Measurements from ENCODE around the gene CTNNAL1. TPM values are rescaled to one million over a fixed set of nuclear protein-coding genes. Genes with fewer than 3 reads are reported as not detected.
A peak's percentile ranks its signal among the peaks of the same experiment; 100 is the strongest.
"Not testable (repeated sequence)": the region's sequence is repeated elsewhere in the genome, so short reads cannot be mapped to it uniquely, and the experiment has no call there.

CTNNAL1 gene
- total RNA-seq, 2 donors from 2014 or later = 7.6 to 13.1 TPM

DNA sequence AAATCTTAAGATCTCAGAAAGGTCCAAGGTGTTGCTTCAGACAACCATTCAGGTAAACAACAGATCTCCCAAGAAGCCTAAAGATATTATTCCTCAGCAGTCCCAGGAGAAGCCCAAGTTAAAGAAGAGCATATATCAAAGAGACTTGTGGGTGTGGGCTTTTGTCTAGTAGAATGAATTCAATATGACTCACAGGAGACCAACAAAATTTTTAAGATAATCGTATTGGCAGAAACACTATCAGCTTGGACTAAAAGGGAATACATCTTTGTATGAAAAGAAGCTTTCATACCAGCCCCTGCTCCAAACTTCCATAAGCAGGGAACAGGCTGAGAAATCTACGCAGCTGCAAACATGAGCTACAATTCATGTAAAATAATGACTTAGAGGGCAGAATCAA, 10.2 kb downstream of the CTNNAL1 start:
- DNase-seq (no peak), ATAC-seq (no peak)
- intact Hi-C loops (cut with DNase I, micrococcal nuclease) = no loop called here

GRCh38 chr9:109002141-109002540, 11.2 kb downstream of the CTNNAL1 start:
- intact Hi-C loops (cut with DNase I, micrococcal nuclease) = no loop called here
- ATAC-seq = no peak
- DNase-seq = no peak

GRCh38 chr9:109001275-109001676, 12.0 kb downstream of the CTNNAL1 start:
- intact Hi-C loops (cut with DNase I, micrococcal nuclease) = no loop called here
- ATAC-seq (no peak), DNase-seq (no peak)

DNA sequence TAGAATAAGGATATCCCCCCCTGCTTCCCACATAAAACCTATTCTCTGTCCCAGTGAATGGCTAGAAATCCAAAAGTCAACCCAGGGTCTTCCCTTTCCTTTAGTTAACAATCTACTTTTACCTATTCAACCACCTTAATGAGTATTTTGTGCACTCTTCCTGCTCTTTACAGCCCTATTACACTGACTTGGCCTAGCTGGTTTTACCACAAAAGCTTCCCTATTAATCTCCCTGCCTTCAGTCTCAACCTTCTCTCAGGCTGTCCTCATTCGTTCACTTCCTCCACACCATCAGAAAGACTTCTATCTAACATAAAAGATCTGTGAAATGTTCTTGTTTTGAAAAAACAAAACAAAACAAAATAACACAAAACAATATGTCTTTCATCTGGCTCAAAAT, 16.2 kb downstream of the CTNNAL1 start:
- ATAC-seq = peak; percentile 77
- DNase-seq = no peak
- intact Hi-C loops (cut with DNase I, micrococcal nuclease) = no loop called here

GRCh38 chr9:108996643-108997042, 16.7 kb downstream of the CTNNAL1 start:
- DNase-seq (no peak), ATAC-seq (no peak)
- intact Hi-C loops (cut with DNase I, micrococcal nuclease) = no loop called here

DNA sequence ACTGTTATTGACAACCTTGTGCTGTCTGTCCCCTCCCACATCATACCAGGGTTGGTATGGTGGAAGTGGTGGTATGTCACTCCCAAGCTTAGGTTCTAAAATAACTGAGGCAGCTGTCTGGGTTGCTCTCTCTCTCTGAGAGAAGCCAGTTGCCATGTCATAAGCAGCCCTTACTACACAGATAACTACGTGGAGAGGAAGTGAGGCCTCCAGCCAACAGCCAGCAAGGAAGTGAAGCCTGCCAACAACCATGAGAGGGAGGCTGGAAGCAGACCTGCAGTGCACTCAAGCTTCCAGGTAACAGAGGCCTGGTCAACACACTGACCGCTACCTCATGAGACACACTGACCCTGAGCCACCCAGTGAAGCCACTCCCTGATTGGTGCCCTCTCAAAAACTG, 18.6 kb downstream of the CTNNAL1 start:
- ATAC-seq (peak; percentile 29), DNase-seq (no peak)
- intact Hi-C loops (cut with DNase I, micrococcal nuclease) = no loop called here

DNA sequence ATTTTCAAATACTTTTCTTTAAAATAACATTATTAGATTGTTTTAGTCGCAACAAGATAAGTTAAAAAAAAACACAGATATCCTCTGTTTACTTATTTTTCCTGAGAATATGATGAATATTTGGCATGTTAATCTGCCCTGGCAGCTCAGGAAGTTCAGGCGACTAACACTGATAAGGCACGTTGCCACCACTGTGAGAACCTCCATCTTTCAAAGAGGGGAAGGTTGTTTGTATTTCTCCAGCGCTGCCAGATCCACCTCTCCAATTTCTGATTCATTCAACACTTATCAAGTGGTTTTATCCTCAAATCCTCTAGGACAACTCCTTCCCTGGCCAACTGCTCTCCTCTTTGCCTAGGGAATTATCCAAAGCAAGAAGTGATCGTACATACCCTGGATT, 21.8 kb downstream of the CTNNAL1 start:
- intact Hi-C loops (cut with DNase I, micrococcal nuclease) = no loop called here
- ATAC-seq (no peak), DNase-seq (no peak)

DNA sequence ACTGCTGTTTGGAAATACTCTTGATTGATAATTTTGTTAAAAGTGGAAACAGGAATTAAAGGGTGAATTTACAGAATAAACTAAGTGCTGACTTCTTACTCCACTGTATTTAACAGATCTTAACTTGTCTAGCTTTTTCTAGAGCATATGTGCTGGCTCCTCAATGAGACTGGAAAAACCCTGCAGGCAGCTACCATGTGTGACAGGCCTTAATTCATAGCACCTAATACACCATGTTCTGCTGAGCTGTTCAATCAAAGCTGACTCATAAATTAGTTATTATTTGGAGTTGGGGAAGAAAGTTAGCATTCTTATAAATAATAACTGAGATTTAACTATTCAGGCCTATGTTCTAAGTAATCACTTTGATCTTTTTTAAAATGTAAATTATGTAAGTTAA, 29.4 kb downstream of the CTNNAL1 start:
- intact Hi-C loops (cut with DNase I, micrococcal nuclease) = no loop called here
- ATAC-seq (no peak), DNase-seq (no peak)

DNA sequence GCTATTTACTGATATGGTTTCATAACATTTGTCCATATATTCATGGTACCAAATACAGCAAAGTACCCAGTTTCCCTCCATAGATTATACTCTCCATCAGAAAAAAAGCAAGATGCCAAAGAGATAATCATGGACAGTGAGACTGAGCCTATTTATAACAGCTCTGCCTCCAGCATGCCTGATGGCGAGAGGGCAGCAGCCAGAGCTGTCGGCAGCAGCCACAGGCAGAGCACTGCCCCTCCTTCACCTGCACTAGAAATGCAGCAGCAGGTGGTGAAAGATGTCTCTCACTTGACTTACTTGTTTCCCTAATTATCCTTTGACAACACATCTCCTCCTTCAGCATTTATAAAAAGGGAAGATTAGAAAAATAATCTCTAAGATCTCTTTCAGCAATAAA, 32.4 kb downstream of the CTNNAL1 start:
- ATAC-seq (no peak), DNase-seq (no peak)
- intact Hi-C loops (cut with DNase I, micrococcal nuclease) = no loop called here

DNA sequence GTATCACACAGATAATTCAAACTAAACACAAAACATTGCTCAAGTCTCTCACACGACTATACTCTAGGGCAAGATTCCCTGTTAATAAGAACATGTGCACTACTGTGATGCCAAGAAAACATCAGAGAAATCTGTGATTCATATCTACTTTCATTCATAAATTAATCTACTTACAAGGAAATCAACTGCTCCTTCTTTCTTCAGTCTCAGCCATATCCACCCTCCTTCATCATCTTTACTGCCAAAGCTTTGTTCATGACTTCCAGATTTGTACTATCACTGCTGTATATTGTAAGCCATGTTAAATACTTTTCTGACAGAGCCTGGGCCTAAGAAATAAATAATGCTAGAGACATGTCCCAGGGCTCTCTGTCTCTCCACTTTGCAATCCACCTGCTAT, 35.1 kb downstream of the CTNNAL1 start:
- no peak for DNase-seq
- intact Hi-C loops (cut with DNase I, micrococcal nuclease) = no loop called here
- no peak for ATAC-seq

DNA sequence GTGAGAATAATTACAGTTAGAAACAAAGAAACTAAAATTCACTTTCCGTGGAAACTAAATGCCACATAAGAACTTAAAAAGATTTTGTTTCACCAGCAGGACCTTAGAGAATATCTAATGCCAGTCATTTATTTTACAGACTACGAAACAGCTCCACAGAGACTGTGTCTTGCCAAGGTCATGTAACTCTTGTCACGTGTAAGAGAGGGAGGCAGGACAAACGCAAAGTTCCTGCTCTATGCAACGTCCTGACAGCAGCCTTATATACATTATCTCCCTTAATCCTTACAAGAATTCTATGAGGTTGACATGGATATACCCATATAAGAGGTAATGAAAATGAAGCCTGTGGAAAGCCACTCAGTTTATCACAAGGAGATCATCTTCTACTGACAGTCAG, 39.4 kb downstream of the CTNNAL1 start:
- ATAC-seq (no peak), DNase-seq (no peak)
- intact Hi-C loops (cut with DNase I, micrococcal nuclease) = no loop called here

DNA sequence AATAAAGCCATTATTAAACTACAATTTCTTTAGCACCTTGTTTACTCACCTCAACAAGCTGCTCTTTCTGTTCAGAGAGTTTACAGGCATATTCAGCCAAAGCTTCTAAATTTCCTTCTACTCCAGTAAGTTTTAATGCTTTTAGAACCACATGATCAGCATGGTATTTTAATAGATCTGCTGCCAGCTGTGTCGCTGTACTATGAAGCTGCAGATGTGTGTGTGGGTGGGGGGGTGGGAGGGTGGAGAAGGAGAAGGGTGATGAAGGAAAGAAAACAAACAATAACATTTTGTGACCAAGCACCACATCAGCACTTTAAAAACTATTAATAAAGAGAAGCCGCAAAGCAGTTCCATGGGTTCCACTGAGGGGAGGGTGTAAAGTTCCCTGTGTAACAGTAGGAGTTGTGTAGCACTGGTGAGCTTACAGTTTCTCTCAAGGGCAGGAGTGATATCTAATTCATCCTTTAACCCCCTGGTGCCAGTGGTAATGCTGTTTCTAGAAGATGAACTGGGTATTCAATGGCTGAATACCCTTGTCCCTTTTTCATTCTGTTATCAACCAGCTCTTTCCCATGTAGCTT, 40.6 kb downstream of the CTNNAL1 start:
- DNase-seq (no peak), ATAC-seq (no peak)
- intact Hi-C loops (cut with DNase I, micrococcal nuclease) = no loop called here

GRCh38 chr9:108972186-108972585, 41.1 kb downstream of the CTNNAL1 start:
- intact Hi-C loops (cut with DNase I, micrococcal nuclease) = no loop called here

GRCh38 chr9:108971392-108971791, 41.9 kb downstream of the CTNNAL1 start:
- intact Hi-C loops (cut with DNase I, micrococcal nuclease); ATAC-seq; DNase-seq: not testable (repeated sequence)

More at GRCh38 chr9:108972186-108972585, 41.1 kb downstream of the CTNNAL1 start:
- DNase-seq (no peak), ATAC-seq (no peak)

DNA sequence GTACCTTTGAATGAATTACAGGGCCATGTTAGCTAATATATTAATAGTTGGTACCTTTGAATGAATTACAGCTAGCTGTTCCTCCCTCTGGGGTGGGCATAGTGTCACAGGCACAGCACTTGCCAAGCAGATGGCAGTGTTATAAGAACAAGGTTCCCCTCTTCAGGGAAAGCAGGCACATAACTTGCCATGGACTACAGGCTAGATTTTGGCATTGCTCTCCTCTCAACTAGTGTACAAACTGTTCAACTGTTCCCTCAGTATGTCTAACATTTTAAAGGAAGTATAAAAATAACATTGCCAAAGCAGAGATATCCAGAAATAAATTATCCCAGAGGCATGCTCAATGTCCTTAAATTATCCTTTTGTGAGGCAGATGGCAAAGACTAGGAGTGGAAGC, 45.4 kb downstream of the CTNNAL1 start:
- DNase-seq = no peak
- intact Hi-C loops (cut with DNase I, micrococcal nuclease) = no loop called here
- no peak for ATAC-seq

DNA sequence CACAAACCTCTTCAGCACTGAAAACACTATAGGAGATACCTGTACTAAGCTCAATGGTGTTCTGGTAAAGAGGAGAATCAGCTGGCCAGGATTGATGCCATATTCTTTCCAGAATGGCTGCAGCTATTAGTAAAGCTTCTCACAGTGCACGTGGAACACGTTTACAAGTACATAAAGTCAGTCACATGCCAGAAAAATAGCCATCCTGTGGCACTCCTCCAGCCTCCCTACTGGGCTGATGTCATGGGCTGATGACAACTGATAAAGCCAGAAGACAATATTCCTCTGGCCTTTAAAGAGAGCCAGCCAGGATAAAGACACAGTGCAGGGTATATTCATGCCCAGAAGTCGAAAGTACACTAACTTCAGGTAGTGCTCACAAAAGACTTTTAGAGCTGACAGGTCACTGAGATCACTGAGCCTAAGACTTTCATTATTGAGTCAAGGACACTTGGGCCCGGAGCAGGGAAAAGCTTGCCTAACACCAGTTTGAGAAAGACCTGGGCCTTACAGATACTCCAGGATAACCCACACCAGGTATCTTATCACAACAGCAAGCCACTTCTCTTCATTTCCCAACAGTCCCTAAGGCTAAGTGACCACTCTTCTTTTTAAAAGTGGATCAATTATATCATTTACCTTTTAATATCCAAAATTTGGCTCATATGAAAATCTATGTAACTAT, 49.7 kb downstream of the CTNNAL1 start:
- intact Hi-C loops (cut with DNase I, micrococcal nuclease) = no loop called here
- no peak for DNase-seq
- ATAC-seq = no peak

GRCh38 chr9:108961151-108961550, 52.1 kb downstream of the CTNNAL1 start:
- ATAC-seq (no peak), DNase-seq (no peak)
- intact Hi-C loops (cut with DNase I, micrococcal nuclease) = no loop called here

DNA sequence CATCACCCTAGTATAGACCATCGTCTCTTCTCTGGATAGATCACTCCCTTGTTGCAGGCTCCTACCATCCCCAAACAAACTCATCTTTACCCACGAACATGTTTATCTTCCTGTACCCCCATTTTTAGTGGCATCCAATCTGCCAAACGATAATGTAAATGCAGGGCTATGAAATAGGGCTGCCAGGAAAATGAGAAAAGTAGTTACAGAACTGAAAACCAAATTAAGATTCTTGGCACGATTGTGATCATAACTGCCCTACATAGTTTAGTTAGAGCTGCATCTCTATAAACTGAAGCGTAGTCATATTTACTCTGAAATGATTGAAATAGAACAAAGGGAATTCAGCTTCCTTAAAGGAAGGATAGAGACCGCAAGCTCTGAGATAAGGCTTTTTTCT, 53.0 kb downstream of the CTNNAL1 start:
- ATAC-seq (no peak), DNase-seq (no peak)
- intact Hi-C loops (cut with DNase I, micrococcal nuclease) = no loop called here

- DNase-seq = no peak
- no peak for ATAC-seq
- intact Hi-C loops (cut with DNase I, micrococcal nuclease) = no loop called here
Observed at GRCh38 chr9:108956631-108957026, 56.7 kb downstream of the CTNNAL1 start.

DNA sequence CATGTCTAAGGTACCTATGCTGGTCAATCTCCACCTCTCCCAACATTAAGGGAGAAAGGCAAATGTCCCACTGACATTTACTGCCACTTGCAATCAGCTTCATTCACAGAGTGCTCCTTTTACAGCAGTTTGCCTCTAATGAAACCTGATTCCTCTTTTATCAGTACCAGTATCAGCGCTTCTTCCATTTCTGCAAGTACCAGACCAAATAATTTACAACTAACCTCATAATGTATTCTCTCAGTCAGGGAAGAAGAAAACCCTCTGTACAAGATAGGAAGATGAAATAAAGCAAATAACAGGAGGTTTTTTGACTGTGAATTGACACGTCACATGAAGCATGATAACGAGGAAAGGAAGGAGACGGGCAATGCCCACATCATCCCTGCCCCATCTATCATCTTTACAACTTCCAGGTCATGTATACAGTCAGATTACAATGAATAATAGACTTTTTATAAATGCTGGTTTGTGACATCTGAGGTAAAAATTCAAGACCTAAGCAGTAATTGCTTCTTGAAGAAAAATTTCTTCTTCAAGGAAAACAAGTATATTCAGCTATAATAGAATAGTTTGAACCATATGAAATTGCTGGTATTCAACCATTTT, 57.2 kb downstream of the CTNNAL1 start:
- intact Hi-C loops (cut with DNase I, micrococcal nuclease) = no loop called here
- DNase-seq = no peak

More for the DNA sequence above, 57.2 kb downstream of the CTNNAL1 start:
- no peak for ATAC-seq

Measured in left colon (tissue), 2 donors.